Omental fat pad (tissue), 4 donors: ENCODE data around the gene CAMSAP2. TPM values are rescaled to one million over a fixed set of nuclear protein-coding genes. Genes with fewer than 3 reads are reported as not detected.
"Not testable (repeated sequence)": the region's sequence is repeated elsewhere in the genome, so short reads cannot be mapped to it uniquely, and the experiment has no call there.

Source experiments
- ATAC-seq: fragments of 150-250 bp; one replicate; pipeline ENCODE4 v1.9.1; 2016; ENCODE audit warnings: mild to moderate bottlenecking, moderate library complexity; ENCODE audit not compliant: low FRiP score
- DNase-seq: peaks from one replicate; pipeline ENCODE4 v3.0.0-alpha.2; 2019; ENCODE audit warnings: low spot score
- CTCF ChIP-seq, 3 donors: fragments of 450-650 bp; IDR thresholded peaks; one replicate each; pipeline ENCODE4 v1.5.1; 2016 to 2017; ENCODE audit warnings: antibody characterized with exemption in 3 of 3, mild to moderate bottlenecking in 3 of 3, moderate library complexity in 2 of 3
- total RNA-seq, 4 donors: library from RNA; depleted of rRNA; stranded (reverse); fragments of >200 nt; gene quantifications; one replicate each; pipeline ENCODE4 v1.1.0, GENCODE V29; 2016

The CAMSAP2 gene
- total RNA-seq, 4 donors from 2014 or later = 37.2 to 65.2 (median 44.5) TPM

GRCh38 chr1:200794506-200795065, 55.9 kb downstream of the CAMSAP2 start:
- no peak for ATAC-seq

GRCh38 chr1:200795156-200795555, 56.5 kb downstream of the CAMSAP2 start:
- TF ChIP-seq CTCF (IDR thresholded peaks at IDR 0.05) = no peak
- ATAC-seq (peak; percentile 66), DNase-seq (no peak)

More at GRCh38 chr1:200794506-200795065, 55.9 kb downstream of the CAMSAP2 start:
- no peak for TF ChIP-seq CTCF (IDR thresholded peaks at IDR 0.05)
- no peak for DNase-seq

GRCh38 chr1:200802042-200802441, 63.3 kb downstream of the CAMSAP2 start:
- ATAC-seq (no peak), DNase-seq (no peak)
- no peak for TF ChIP-seq CTCF (IDR thresholded peaks at IDR 0.05)

- ATAC-seq (peak; percentile 87), DNase-seq (peak; percentile 78)
- TF ChIP-seq CTCF (IDR thresholded peaks at IDR 0.05) = peak in 1 of 3 donors; percentile 84
Observed at GRCh38 chr1:200802865-200803512, 64.3 kb downstream of the CAMSAP2 start.

GRCh38 chr1:200805719-200806118, 67.0 kb downstream of the CAMSAP2 start:
- no peak for TF ChIP-seq CTCF (IDR thresholded peaks at IDR 0.05)
- DNase-seq (no peak), ATAC-seq (no peak)

- ATAC-seq = no peak
- no peak for DNase-seq
- no peak for TF ChIP-seq CTCF (IDR thresholded peaks at IDR 0.05)
Observed at GRCh38 chr1:200808846-200809245, 70.2 kb downstream of the CAMSAP2 start.

GRCh38 chr1:200811704-200812103, 73.0 kb downstream of the CAMSAP2 start:
- TF ChIP-seq CTCF (IDR thresholded peaks at IDR 0.05) = no peak
- no peak for ATAC-seq
- DNase-seq = no peak

- ATAC-seq, DNase-seq: not testable (repeated sequence)
Observed at GRCh38 chr1:200816624-200817224, 78.0 kb downstream of the CAMSAP2 start.
